Stimulated activated CD4-positive, alpha-beta T cell treated with anti-CD3 and anti-CD28 coated beads, TNF-alpha, amount 100 ng/mL, for 24 hours (primary cell): ENCODE measurements around the gene TK1.

ENCODE experiments used
- DNase-seq, 3 experiments: peaks; one replicate each; pipeline ENCODE4 v3.0.0-alpha.2; 2020; ENCODE audit warnings: low read depth in 3 of 3

TK1 gene

GRCh38 chr17:78219396-78220150, 32.7 kb upstream of the TK1 start:
- DNase-seq = no peak

- no peak for DNase-seq
Observed at GRCh38 chr17:78214706-78215061, 27.8 kb upstream of the TK1 start.

DNA sequence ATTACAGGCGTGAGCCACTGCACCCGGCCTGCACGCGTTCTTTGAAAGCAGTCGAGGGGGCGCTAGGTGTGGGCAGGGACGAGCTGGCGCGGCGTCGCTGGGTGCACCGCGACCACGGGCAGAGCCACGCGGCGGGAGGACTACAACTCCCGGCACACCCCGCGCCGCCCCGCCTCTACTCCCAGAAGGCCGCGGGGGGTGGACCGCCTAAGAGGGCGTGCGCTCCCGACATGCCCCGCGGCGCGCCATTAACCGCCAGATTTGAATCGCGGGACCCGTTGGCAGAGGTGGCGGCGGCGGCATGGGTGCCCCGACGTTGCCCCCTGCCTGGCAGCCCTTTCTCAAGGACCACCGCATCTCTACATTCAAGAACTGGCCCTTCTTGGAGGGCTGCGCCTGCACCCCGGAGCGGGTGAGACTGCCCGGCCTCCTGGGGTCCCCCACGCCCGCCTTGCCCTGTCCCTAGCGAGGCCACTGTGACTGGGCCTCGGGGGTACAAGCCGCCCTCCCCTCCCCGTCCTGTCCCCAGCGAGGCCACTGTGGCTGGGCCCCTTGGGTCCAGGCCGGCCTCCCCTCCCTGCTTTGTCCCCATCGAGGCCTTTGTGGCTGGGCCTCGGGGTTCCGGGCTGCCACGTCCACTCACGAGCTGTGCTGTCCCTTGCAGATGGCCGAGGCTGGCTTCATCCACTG, 27.3 kb upstream of the TK1 start, which contains the start of gene BIRC5:
Gene BIRC5, plus strand, starts transcription at position 238 of the 690 bp plus-strand sequence. Its CDS starts 64 bp downstream, at position 302.
- peak; percentile 80 to 92 (median 83) for DNase-seq

- DNase-seq = no peak
Observed at GRCh38 chr17:78211032-78211431, 24.2 kb upstream of the TK1 start.

GRCh38 chr17:78210111-78210510, 23.3 kb upstream of the TK1 start:
- no peak for DNase-seq

DNA sequence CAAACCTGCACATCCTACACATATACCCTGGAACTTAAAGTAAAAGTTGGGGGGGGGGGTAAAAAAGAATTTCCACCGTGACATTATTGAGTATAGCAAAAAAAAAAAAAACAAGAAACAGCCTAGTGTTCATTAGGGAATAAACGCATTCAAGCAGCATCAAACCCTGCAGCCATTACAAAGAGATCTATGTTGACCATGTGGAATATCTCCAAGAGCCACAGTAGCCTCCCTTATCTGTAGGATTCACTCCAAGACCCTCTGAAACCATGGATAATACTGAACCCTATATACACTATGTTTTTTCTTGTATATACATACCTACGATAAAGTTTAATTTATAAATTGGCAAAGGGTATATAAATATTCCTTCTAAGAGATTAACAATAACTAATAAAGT, 21.6 kb upstream of the TK1 start:
- DNase-seq = no peak

- DNase-seq = no peak
Observed at GRCh38 chr17:78206298-78206697, 19.4 kb upstream of the TK1 start.

- no peak for DNase-seq
Observed at GRCh38 chr17:78205124-78205775, 18.4 kb upstream of the TK1 start.

GRCh38 chr17:78204387-78205123, 17.7 kb upstream of the TK1 start:
- DNase-seq = no peak

DNA sequence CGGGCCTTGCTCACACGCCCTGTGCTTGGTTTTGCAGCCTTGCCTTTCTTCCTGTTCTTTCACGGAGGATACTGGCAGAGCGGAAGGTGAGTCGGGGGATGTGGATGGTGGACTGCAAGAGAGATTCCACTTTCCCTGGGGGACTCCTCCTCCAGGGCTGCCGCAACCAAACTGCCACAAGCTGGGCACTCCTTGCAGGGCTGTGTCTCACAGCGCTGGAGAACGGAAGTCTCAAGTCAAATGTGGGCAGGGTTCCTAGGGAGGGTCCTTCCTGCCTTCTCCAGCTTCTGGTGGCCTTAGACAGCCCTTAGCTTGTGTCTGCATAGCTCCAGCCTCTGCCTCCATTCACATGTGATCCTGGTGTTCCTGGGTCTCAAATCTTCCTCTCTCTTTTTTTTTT, 15.8 kb upstream of the TK1 start:
- no peak for DNase-seq

DNA sequence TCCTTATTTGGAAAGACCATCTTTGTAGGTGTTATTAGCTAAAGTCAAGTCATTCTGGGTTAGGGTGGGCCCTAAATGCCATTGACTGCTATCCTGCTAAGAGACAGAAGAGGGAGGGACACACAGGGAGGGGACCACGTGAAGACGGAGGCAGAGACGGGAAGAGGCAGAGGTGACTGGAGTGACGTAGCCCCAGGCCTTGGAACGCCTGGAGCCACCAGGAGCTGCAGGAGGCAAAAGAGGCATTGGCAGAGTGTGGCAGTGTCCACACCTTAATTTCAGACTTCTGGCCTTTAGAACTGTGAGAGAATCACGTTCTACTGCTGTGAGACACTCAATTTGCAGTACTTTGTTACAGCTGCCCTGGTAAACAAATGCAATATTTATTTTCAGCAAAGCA, 13.6 kb upstream of the TK1 start:
- DNase-seq = no peak

GRCh38 chr17:78197147-78197832, 10.4 kb upstream of the TK1 start:
- no peak for DNase-seq

DNA sequence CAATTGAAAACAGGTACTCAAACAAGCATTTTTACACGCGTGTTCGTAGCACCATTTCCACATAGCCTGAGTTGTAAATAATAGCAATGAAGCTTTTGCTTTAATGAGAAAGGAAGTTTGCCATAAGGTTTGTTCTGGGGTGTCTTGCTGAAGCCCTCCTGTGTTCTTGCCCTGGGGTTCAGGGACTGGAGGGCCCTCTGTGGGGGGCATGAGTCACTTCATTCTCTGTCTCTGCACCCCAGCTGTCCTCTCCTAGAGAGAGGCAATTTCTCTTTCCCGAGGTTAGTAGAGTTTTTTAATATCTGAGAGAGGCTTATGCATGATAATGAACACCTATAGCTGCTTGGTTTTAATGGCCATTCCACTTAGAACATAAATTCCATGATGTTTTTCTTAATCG, 9.9 kb upstream of the TK1 start:
- DNase-seq = no peak

- no peak for DNase-seq
Observed at GRCh38 chr17:78185981-78186691, 716 bp downstream of the TK1 start.

DNA sequence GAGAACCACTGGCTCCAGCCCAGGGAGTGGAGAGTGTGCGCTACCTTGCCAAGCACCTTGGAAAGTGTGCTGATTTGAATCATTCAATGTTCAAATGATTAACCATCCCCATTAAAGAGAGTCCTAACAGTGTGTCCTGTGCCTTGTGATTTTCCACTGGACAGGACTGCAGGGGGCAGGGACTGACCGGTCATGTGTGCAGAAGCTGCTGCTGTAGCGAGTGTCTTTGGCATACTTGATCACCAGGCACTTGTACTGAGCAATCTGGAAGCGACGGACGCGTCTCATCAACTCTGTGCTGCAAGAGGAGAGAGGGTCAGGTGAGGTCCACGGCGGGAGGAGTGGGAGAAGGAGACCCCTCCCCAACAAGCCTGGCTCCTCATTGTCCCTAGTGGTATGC, 2.0 kb downstream of the TK1 start:
- DNase-seq = no peak

DNA sequence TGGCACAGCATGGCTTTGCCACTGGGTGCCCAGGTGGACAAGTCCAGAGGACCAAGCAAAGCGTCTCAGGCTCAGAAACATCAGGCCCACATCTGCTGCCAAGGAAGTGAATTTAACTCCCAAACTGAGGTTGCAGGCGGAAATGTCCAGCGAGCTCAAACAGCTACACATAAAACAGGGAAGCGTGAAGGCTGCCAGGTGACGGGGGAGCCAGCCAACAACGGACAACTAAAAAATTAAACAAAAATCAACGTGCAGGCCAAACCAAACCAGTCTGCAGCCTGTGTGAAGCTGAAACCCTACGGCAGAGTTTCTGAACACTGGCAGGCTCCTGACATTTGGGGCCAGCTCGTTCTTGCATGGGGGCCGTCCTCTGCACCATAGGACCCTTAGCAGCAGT, 2.5 kb downstream of the TK1 start:
- DNase-seq = no peak

DNA sequence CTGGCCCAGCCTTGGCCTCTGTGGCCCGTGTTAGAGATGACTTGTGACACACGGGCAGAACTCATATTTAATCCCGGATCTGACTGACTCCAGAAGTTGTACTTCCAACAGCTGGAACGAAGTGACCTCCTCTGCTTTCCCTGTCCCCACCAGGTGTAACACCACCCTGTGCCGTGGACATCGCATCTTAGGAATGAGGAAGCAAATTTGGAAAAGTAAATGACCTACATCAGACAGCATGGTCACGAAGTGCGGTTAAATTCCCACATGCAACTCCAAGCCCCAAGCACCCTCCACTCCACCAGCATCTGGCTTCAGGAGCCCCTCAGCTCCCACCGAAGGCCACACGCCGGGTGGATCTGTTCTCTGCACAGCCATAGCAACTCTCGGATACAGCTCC, 2.9 kb downstream of the TK1 start:
- DNase-seq = no peak

DNA sequence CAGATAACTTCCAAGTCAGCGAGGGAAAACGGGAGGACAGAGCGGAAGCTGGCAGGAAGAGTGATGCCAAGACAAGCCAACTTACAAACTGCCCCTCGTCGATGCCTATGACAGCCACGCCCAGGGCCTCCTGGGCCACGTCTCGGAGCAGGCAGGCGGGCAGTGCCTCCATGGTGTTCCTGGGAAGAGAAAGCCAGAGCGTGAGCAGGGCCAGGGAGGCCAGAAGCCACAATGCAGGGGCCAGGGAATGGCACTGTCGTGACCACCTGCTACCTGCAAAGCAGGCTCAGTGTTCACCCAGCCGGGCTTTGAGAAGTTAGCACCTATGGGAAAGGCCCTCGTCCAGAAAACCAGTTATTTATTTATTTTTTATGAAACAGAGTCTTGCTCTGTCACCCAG, 4.3 kb downstream of the TK1 start:
- DNase-seq = no peak

DNA sequence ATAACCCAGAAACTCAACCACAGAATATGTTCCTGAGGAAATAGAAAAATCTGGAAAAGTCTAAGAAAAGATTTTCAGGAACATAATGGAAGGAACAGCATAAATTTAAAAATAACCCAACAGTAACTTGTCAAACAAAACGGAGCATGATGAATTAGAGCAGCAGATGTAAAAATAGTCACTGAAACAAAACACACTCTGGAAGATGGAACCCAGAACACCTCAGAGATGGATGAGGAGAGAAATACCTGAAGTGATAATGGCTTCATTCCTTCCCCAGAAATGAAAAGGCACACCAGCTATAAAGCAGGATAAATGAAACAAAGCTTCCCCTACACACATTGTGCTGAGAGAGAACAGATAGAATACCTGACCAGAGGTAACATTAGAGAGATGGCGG, 6.3 kb downstream of the TK1 start:
- DNase-seq = no peak

- DNase-seq = no peak
Observed at GRCh38 chr17:78180083-78180482, 6.8 kb downstream of the TK1 start.

- no peak for DNase-seq
Observed at GRCh38 chr17:78179372-78179771, 7.5 kb downstream of the TK1 start.
